IMR-90 (cell line): ENCODE measurements around the gene CCDC194. TPM values are rescaled to one million over a fixed set of nuclear protein-coding genes. Genes with fewer than 3 reads are reported as not detected.

Experiments
- ATAC-seq: fragments of 200-7000 bp; cut with Tn5 transposase; 2 replicates; pipeline ENCODE4 v1.9.1; 2020; ENCODE audit warnings: low read depth, mild to moderate bottlenecking, moderate library complexity
- BruUV-seq: library from RNA; stranded (reverse); fragments of 400-500 nt; replicated peaks from 2 replicates; lab custom pipeline; 2021; lab: Mats Ljungman, UMichigan
- CTCF ChIA-PET: fragments of 300-600 bp; formaldehyde crosslinking; extraction: SDS; loops from one replicate; lab custom pipeline; 2021; ENCODE audit warnings: antibody characterized with exemption; lab: Yijun Ruan, JAX
- POLR2A ChIA-PET: fragments of 300-600 bp; sonication (Branson Sonifier 250); formaldehyde crosslinking; loops from one replicate; lab custom pipeline; 2022; ENCODE audit warnings: antibody characterized with exemption; ENCODE audit not compliant: unreplicated experiment; lab: Charles Lee
- DNase-seq: peaks from one replicate; pipeline ENCODE4 v3.0.0; 2013
- H2AFZ ChIP-seq: replicated peaks from 2 replicates; pipeline ENCODE3; 2013; ENCODE audit warnings: low read length, mild to moderate bottlenecking; ENCODE audit not compliant: poor library complexity
- H2AK5ac ChIP-seq: 2 replicates; pipeline ENCODE4 v1.6.1; 2013; ENCODE audit warnings: low read depth, low read length, inconsistent platforms
- H2AK9ac ChIP-seq: replicated peaks from 2 replicates; pipeline ENCODE3; 2013; ENCODE audit warnings: mild to moderate bottlenecking, low read depth, low read length, moderate library complexity; ENCODE audit not compliant: poor library complexity
- H2BK120ac ChIP-seq: 2 replicates; pipeline ENCODE4 v1.6.1; 2013; ENCODE audit warnings: low read depth, low read length, inconsistent platforms
- H2BK15ac ChIP-seq: 3 replicates; pipeline ENCODE4 v1.6.1; 2013; ENCODE audit warnings: low read depth, low read length, inconsistent platforms
- H2BK20ac ChIP-seq: 2 replicates; pipeline ENCODE4 v1.6.1; 2013; ENCODE audit warnings: low read depth, mild to moderate bottlenecking, inconsistent platforms, low read length, moderate library complexity
- H2BK5ac ChIP-seq: 2 replicates; pipeline ENCODE4 v1.6.1; 2013; ENCODE audit warnings: mild to moderate bottlenecking, low read depth, low read length, inconsistent platforms; ENCODE audit not compliant: poor library complexity, severe bottlenecking
- H3K14ac ChIP-seq: replicated peaks from 2 replicates; pipeline ENCODE4 v1.6.1; 2013; ENCODE audit warnings: low read depth, low read length, inconsistent platforms
- H3K18ac ChIP-seq: 2 replicates; pipeline ENCODE4 v1.6.1; 2013; ENCODE audit warnings: low read depth, low read length, control low read depth
- H3K23ac ChIP-seq: 2 replicates; pipeline ENCODE4 v1.6.1; 2013; ENCODE audit warnings: low read depth, low read length, inconsistent platforms
- H3K27ac ChIP-seq: 2 replicates; pipeline ENCODE4 v1.5.1; 2013; ENCODE audit warnings: mild to moderate bottlenecking, control low read depth, low read length; ENCODE audit not compliant: insufficient read depth
- H3K27me3 ChIP-seq: 2 replicates; pipeline ENCODE4 v1.6.1; 2013; ENCODE audit warnings: low read length; ENCODE audit not compliant: control insufficient read depth, insufficient read depth
- H3K36me3 ChIP-seq: 2 replicates; pipeline ENCODE4 v1.6.1; 2013; ENCODE audit warnings: low read length, mixed read lengths; ENCODE audit not compliant: control insufficient read depth, insufficient read depth
- H3K4ac ChIP-seq: 2 replicates; pipeline ENCODE4 v1.6.1; 2013; ENCODE audit warnings: low read depth, low read length, inconsistent platforms
- H3K4me1 ChIP-seq: 2 replicates; pipeline ENCODE4 v1.6.1; 2013; ENCODE audit warnings: low read length, mixed read lengths; ENCODE audit not compliant: control insufficient read depth, insufficient read depth
- H3K4me2 ChIP-seq: 2 replicates; pipeline ENCODE4 v1.6.1; 2013; ENCODE audit warnings: low read depth, mild to moderate bottlenecking, control low read depth, low read length, moderate library complexity
- H3K4me3 ChIP-seq: 2 replicates; pipeline ENCODE4 v1.5.1; 2013; ENCODE audit warnings: low read depth, mild to moderate bottlenecking, control low read depth, low read length, moderate library complexity; ENCODE audit not compliant: insufficient read depth
- H3K56ac ChIP-seq: 2 replicates; pipeline ENCODE4 v1.6.1; 2013; ENCODE audit warnings: low read length, inconsistent platforms; ENCODE audit not compliant: insufficient read depth; ENCODE audit errors: extremely low read depth
- H3K79me1 ChIP-seq, 2 experiments: 2 replicates each; pipeline ENCODE4 v1.6.1; 2013; ENCODE audit warnings: low read length in 2 of 2, inconsistent platforms in 1 of 2, low read depth in 1 of 2
- H3K9ac ChIP-seq: 2 replicates; pipeline ENCODE4 v1.6.1; 2013; ENCODE audit warnings: low read depth, low read length, control low read depth
- H3K9me1 ChIP-seq: 2 replicates; pipeline ENCODE4 v1.6.1; 2013; ENCODE audit warnings: low read length, inconsistent platforms; ENCODE audit not compliant: insufficient read depth
- H3K9me3 ChIP-seq: 2 replicates; pipeline ENCODE4 v1.6.1; 2013; ENCODE audit warnings: low read length; ENCODE audit not compliant: control insufficient read depth, insufficient read depth
- H4K20me1 ChIP-seq: 2 replicates; pipeline ENCODE4 v1.6.1; 2013; ENCODE audit warnings: low read length, inconsistent platforms; ENCODE audit not compliant: insufficient read depth
- H4K5ac ChIP-seq: 2 replicates; pipeline ENCODE4 v1.6.1; 2013; ENCODE audit warnings: mild to moderate bottlenecking, low read depth, low read length, control low read depth
- H4K8ac ChIP-seq, 2 experiments: 2 replicates each; pipeline ENCODE4 v1.6.1; 2013; ENCODE audit warnings: low read depth in 2 of 2, low read length in 2 of 2, control low read depth in 1 of 2, inconsistent platforms in 1 of 2
- H4K91ac ChIP-seq: 2 replicates; pipeline ENCODE4 v1.6.1; 2013; ENCODE audit warnings: low read depth, low read length, inconsistent platforms; ENCODE audit not compliant: insufficient read depth
- FOS ChIP-seq: fragments of 150-350 bp; IDR thresholded peaks from 2 replicates; pipeline ENCODE4 v1.6.1; 2016; ENCODE audit warnings: low read depth, low read length
- MAFK ChIP-seq: IDR thresholded peaks from 2 replicates; pipeline ENCODE4 v1.6.1; 2012; ENCODE audit warnings: low read depth, low read length, improper control_type of control experiment
- MXI1 ChIP-seq: IDR thresholded peaks from 2 replicates; pipeline ENCODE4 v1.6.1; 2012; ENCODE audit warnings: low read depth, mild to moderate bottlenecking, low read length, moderate library complexity, borderline replicate concordance
- NFE2L2 ChIP-seq: fragments of 150-350 bp; IDR thresholded peaks from 2 replicates; pipeline ENCODE4 v1.6.1; 2016; ENCODE audit warnings: low read depth, mild to moderate bottlenecking, low read length
- SMC3 ChIP-seq: fragments of 150-350 bp; IDR thresholded peaks from 2 replicates; pipeline ENCODE4 v1.6.1; 2016; ENCODE audit warnings: low read depth, mild to moderate bottlenecking, antibody characterized with exemption, low read length, moderate library complexity
- USF2 ChIP-seq: fragments of 150-350 bp; IDR thresholded peaks from 2 replicates; pipeline ENCODE4 v1.6.1; 2017; ENCODE audit warnings: mild to moderate bottlenecking, antibody characterized with exemption, low read length, low read depth
- WGBS, 2 experiments: methylation state at CpG; one replicate each; pipeline versions ENCODE4 v1.1.5 to v1.1.7; 2013; ENCODE audit warnings: missing lambda C conversion rate in 2 of 2; ENCODE audit not compliant: insufficient read length in 1 of 2; ENCODE audit errors: extremely low coverage in 2 of 2; 5-methylcytosine and 5-hydroxymethylcytosine counted together
- dilution Hi-C: fragments of 300-500 bp; cut with HindIII; formaldehyde crosslinking; loops from one replicate; pipeline ENCODE4 v1.14.3; 2018; ENCODE audit warnings: low sequenced_read_pairs; ENCODE audit not compliant: unreplicated experiment
- in situ Hi-C: fragments of 300-500 bp; cut with MboI; formaldehyde crosslinking; loops from 3 replicates; pipeline ENCODE4 v1.14.3; 2019; ENCODE audit warnings: low sequenced_read_pairs, inconsistent platforms, mixed read lengths
- intact Hi-C: fragments of 100-400 bp; cut with micrococcal nuclease; formaldehyde crosslinking; loops from 2 replicates; pipeline ENCODE4 v1.10.0; 2022
- polyA plus RNA-seq, 3 experiments: library from polyadenylated mRNA; depleted of rRNA; stranded (reverse); fragments of >200 nt; gene quantifications; 2 replicates each; pipeline ENCODE4 v1.2.3, GENCODE V29; 2012; ENCODE audit warnings: low replicate concordance in 1 of 3
- total RNA-seq: library from RNA; depleted of rRNA; stranded (reverse); fragments of >200 nt; gene quantifications from 2 replicates; pipeline ENCODE4 v1.2.3, GENCODE V29; 2012

Gene CCDC194
- total and polyA plus RNA-seq, 2 of the 4 experiments (the other 2 are of a cell fraction), result not detected

GRCh38 chr19:17406046-17406886 is 12.3 kb upstream of the CCDC194 start:
- intact Hi-C loops (no loop called here), in situ Hi-C loops (no loop called here), dilution Hi-C loops (no loop called here)
- H3K27me3 ChIP-seq, result no peaks in the 10 kb centered on the region
- H2BK15ac ChIP-seq, result no peak overlapping the region
- H2BK5ac ChIP-seq, result no peak overlapping the region
- no peaks in the 10 kb centered on the region for H3K36me3 ChIP-seq
- no peak overlapping the region for H3K56ac ChIP-seq
- peak overlapping the region; percentile 70; the same call in 1 of the 2 replicates for H4K5ac ChIP-seq
- H3K4ac ChIP-seq, result no peak overlapping the region
- H3K23ac ChIP-seq, result no peak overlapping the region
- no peak for DNase-seq
- WGBS, 2 experiments, result 88% methylated on average over 4 of the region's 10 CpGs; no CpG with 5 or more reads in 1 of the 2 experiments
- H2AK9ac ChIP-seq, result no peak overlapping the region
- H4K20me1 ChIP-seq, result no peaks in the 10 kb centered on the region
- no peak overlapping the region for H2AK5ac ChIP-seq
- no peak overlapping the region for H2BK20ac ChIP-seq
- no peak overlapping the region for H3K9ac ChIP-seq
- H2BK120ac ChIP-seq, result no peak overlapping the region
- no TSS peak for BruUV-seq
- H4K91ac ChIP-seq, result no peak overlapping the region
- no peak overlapping the region for H3K27ac ChIP-seq
- H3K79me1 ChIP-seq, result no peaks in the 10 kb centered on the region
- peaks cover 2% of the 10 kb centered on the region; the same call in 1 of the 2 replicates for H3K9me1 ChIP-seq
- POLR2A ChIA-PET, result no interaction called here
- no peak for ATAC-seq
- peak overlapping the region; percentile 21 to 78; a peak in 2 of 4 replicates for H4K8ac ChIP-seq
- CTCF ChIA-PET, result no interaction called here
- H3K9me3 ChIP-seq, result no peaks in the 10 kb centered on the region
- H2AFZ ChIP-seq, result peak overlapping the region; percentile 73
- no peak overlapping the region for H3K18ac ChIP-seq
- no peak overlapping the region for H3K4me3 ChIP-seq
- H3K4me1 ChIP-seq, result no peaks in the 10 kb centered on the region
- H3K4me2 ChIP-seq, result no peak overlapping the region
- H3K14ac ChIP-seq, result no peak overlapping the region
- TF ChIP-seq MXI1, result no peak
- no peak for TF ChIP-seq MAFK
- no peak for TF ChIP-seq SMC3
- no peak for TF ChIP-seq NFE2L2
- TF ChIP-seq FOS, result no peak
- TF ChIP-seq USF2, result no peak
